Transverse colon (tissue), 4 donors: ENCODE measurements around the gene SIGMAR1. TPM values are rescaled to one million over a fixed set of nuclear protein-coding genes. Genes with fewer than 3 reads are reported as not detected.
"Not testable (repeated sequence)": the region's sequence is repeated elsewhere in the genome, so short reads cannot be mapped to it uniquely, and the experiment has no call there.

Experiments used
- DNase-seq: peaks from one replicate; pipeline ENCODE4 v3.0.0-alpha.2; 2019
- H3K27ac ChIP-seq, 4 donors: fragments of 200-600 bp; sonication (generic); 2 replicates each; pipeline ENCODE4 v1.5.1; 2016 to 2018; ENCODE audit warnings: inconsistent platforms in 4 of 4
- H3K27me3 ChIP-seq: fragments of 200-600 bp; sonication (generic); 2 replicates; pipeline ENCODE4 v1.5.1; 2017; ENCODE audit warnings: inconsistent platforms
- H3K36me3 ChIP-seq, 4 donors: fragments of 200-600 bp; sonication (generic); 2 replicates each; pipeline ENCODE4 v1.5.1; 2017 to 2019; ENCODE audit warnings: inconsistent platforms in 4 of 4
- H3K4me1 ChIP-seq, 4 donors: fragments of 200-600 bp; sonication (generic); 2 replicates each; pipeline ENCODE4 v1.5.1; 2017 to 2020; ENCODE audit warnings: inconsistent platforms in 4 of 4
- H3K4me3 ChIP-seq, 4 donors: fragments of 200-600 bp; sonication (generic); 1 replicate in 1 of 4; 2 replicates in 3 of 4; pipeline versions ENCODE4 v1.5.1 to v1.6.1; 2017 to 2019; ENCODE audit warnings: inconsistent platforms in 4 of 4
- H3K9me3 ChIP-seq, 2 donors: fragments of 200-600 bp; sonication (generic); 2 replicates each; pipeline ENCODE4 v1.5.1; 2017 to 2019; ENCODE audit warnings: inconsistent platforms in 2 of 2
- CTCF ChIP-seq, 5 experiments: fragments of 200-600 bp in 3 of 5; fragments of 450-650 bp in 2 of 5; sonication (generic) in 3 of 5; IDR thresholded peaks; 1 replicate in 2 of 5; 2 replicates in 3 of 5; pipeline ENCODE4 v1.5.1; 2016 to 2017; ENCODE audit warnings: antibody characterized with exemption in 5 of 5, inconsistent platforms in 3 of 5, mild to moderate bottlenecking in 2 of 5, moderate library complexity in 1 of 5
- EP300 ChIP-seq: sonication (generic); formaldehyde crosslinking; IDR thresholded peaks from one replicate; pipeline ENCODE4 v1.6.1; 2017; ENCODE audit warnings: antibody characterized with exemption, low read depth
- POLR2A ChIP-seq: fragments of 450-650 bp; IDR thresholded peaks from one replicate; pipeline ENCODE4 v1.6.1; 2016; ENCODE audit warnings: antibody characterized with exemption, mild to moderate bottlenecking, moderate library complexity
- POLR2AphosphoS5 ChIP-seq, 3 donors: sonication (generic); formaldehyde crosslinking; IDR thresholded peaks; one replicate each; pipeline ENCODE4 v1.6.1; 2016; ENCODE audit warnings: antibody characterized with exemption in 3 of 3
- WGBS, 2 donors: methylation state at CpG; one replicate each; pipeline ENCODE4 v1.1.5; 2018; ENCODE audit warnings: low coverage in 1 of 2; 5-methylcytosine and 5-hydroxymethylcytosine counted together
- in situ Hi-C, 4 donors: fragments of 200-750 bp; cut with MboI; loops; one replicate each; pipeline versions ENCODE4 v1.15.0 to v1.15.1; 2017; ENCODE audit warnings: low sequenced_read_pairs in 3 of 4, low pct_ligation_motif_present in 1 of 4, low pct_unique_long_range_greater_than_20kb in 1 of 4
- intact Hi-C: fragments of 100-400 bp; cut with DNase I; formaldehyde crosslinking; loops from one replicate; pipeline ENCODE4 v1.15.1; 2023; ENCODE audit warnings: low total_unique reads
- total RNA-seq, 4 donors: library from RNA; depleted of rRNA; stranded (reverse); fragments of >200 nt; gene quantifications; one replicate each; pipeline ENCODE4 v1.1.0, GENCODE V29; 2016

The SIGMAR1 gene
- total RNA-seq, 4 donors from 2014 or later: 45.6 to 102 (median 62.6) TPM

- Histone ChIP-seq H3K36me3 (peaks cover 0 to 14% (median 4%) of the 10 kb centered on the region in 4 donors), H3K27me3 (no peaks in the 10 kb centered on the region), H3K27ac (peak overlapping the region; percentile 84 to 96 (median 91)), H3K9me3 (no peaks in the 10 kb centered on the region), H3K4me3 (peak overlapping the region; percentile 49 to 67 (median 59)), H3K4me1 (peaks cover 18 to 32% (median 27%) of the 10 kb centered on the region in 4 donors)
- in situ Hi-C loops: no loop called here
- intact Hi-C loops: no loop called here
- TF ChIP-seq POLR2AphosphoS5 (IDR thresholded peaks at IDR 0.05) (no peak), CTCF (IDR thresholded peaks at IDR 0.05) (no peak), EP300 (no peak), POLR2A (no peak)
- WGBS, 2 donors: 4% methylated on average over 4 of the region's 8 CpGs; no CpG with 5 or more reads in 1 of the 2 donors
- DNase-seq: no peak
Observed at GRCh38 chr9:34647084-34647403, 9.5 kb upstream of the SIGMAR1 start.

- intact Hi-C loops: no loop called here
- WGBS, 2 donors: 6 to 60% methylated on average over 1 to 42 of the region's 43 CpGs
- H3K27ac ChIP-seq: peak within 1 kb of the TSS; percentile 84 to 96 (median 91)
- peak within 1 kb of the TSS; percentile 49 to 67 (median 59) for H3K4me3 ChIP-seq
- peak; percentile 98 for DNase-seq
- in situ Hi-C loops: no loop called here
- no peaks in the 10 kb centered on the region for H3K9me3 ChIP-seq
- H3K36me3 ChIP-seq: peaks cover 0 to 14% (median 4%) of the 10 kb centered on the region in 4 donors
- no peaks in the 10 kb centered on the region for H3K27me3 ChIP-seq
- peaks cover 18 to 27% (median 22%) of the 10 kb centered on the region in 4 donors for H3K4me1 ChIP-seq
- TF ChIP-seq POLR2A: peak; percentile 74
- peak; percentile 63 to 78 (median 65) for TF ChIP-seq POLR2AphosphoS5 (IDR thresholded peaks at IDR 0.05)
- peak; percentile 26 to 76 (median 36) for TF ChIP-seq CTCF (IDR thresholded peaks at IDR 0.05)
- TF ChIP-seq EP300: no peak
Observed at GRCh38 chr9:34646211-34647083, 8.9 kb upstream of the SIGMAR1 start, which contains the start of gene GALT. TSS of gene GALT (plus strand) at chr9:34646675. CDS start at chr9:34646705, 30 bp downstream.

GRCh38 chr9:34644766-34645314, 7.3 kb upstream of the SIGMAR1 start:
- H3K27me3 ChIP-seq: no peaks in the 10 kb centered on the region
- TF ChIP-seq CTCF (IDR thresholded peaks at IDR 0.05) (no peak), POLR2AphosphoS5 (IDR thresholded peaks at IDR 0.05) (no peak), POLR2A (no peak), EP300 (no peak)
- intact Hi-C loops (no loop called here), in situ Hi-C loops (no loop called here)
- H3K27ac ChIP-seq: no peak overlapping the region
- no peak for DNase-seq
- H3K4me1 ChIP-seq: peaks cover 12 to 20% (median 19%) of the 10 kb centered on the region in 4 donors
- no peaks in the 10 kb centered on the region for H3K9me3 ChIP-seq
- H3K4me3 ChIP-seq: no peak overlapping the region
- H3K36me3 ChIP-seq: peaks cover 0 to 14% (median 4%) of the 10 kb centered on the region in 4 donors

GRCh38 chr9:34642679-34643078, 5.1 kb upstream of the SIGMAR1 start:
- Histone ChIP-seq H3K9me3 (no peaks in the 10 kb centered on the region), H3K4me3 (no peak overlapping the region), H3K27ac (no peak overlapping the region), H3K27me3 (no peaks in the 10 kb centered on the region), H3K4me1 (peaks cover 11 to 21% (median 17%) of the 10 kb centered on the region in 4 donors), H3K36me3 (no peaks in the 10 kb centered on the region)
- WGBS, 2 donors: 93 to 100% methylated on average over 1 of the region's 1 CpG
- TF ChIP-seq POLR2A (no peak), POLR2AphosphoS5 (IDR thresholded peaks at IDR 0.05) (no peak), EP300 (no peak), CTCF (IDR thresholded peaks at IDR 0.05) (no peak)
- intact Hi-C loops: no loop called here
- in situ Hi-C loops: no loop called here
- no peak for DNase-seq

GRCh38 chr9:34639322-34639721, 1.7 kb upstream of the SIGMAR1 start:
- H3K27ac ChIP-seq, in situ Hi-C loops, H3K36me3 ChIP-seq, intact Hi-C loops, H3K4me3 ChIP-seq, H3K27me3 ChIP-seq, DNase-seq, H3K9me3 ChIP-seq: not testable (repeated sequence)
- 78 to 90% methylated on average over 8 of the region's 8 CpGs for WGBS, 2 donors
- H3K4me1 ChIP-seq: peaks cover 7 to 29% (median 16%) of the 10 kb centered on the region in 4 donors
